SU-DHL-6 (cell line): ENCODE data around the gene PMPCB.

Experiments used
- EZH2phosphoT487 ChIP-seq: fragments of 200-600 bp; sonication (generic), shearing (Covaris generic); conservative IDR thresholded peaks from 2 replicates; pipeline ENCODE4 v1.6.1; 2018; ENCODE audit warnings: mild to moderate bottlenecking, antibody characterized with exemption, low read length, moderate library complexity, mixed read lengths
- TF ChIP-seq, protein P1 (sequence below): fragments of 200-600 bp; sonication (generic); IDR thresholded peaks from one replicate; pipeline ENCODE4 v1.5.1; 2017; ENCODE audit warnings: antibody characterized with exemption, mild to moderate bottlenecking, low read length, moderate library complexity; ENCODE audit not compliant: insufficient read depth, poor library complexity, severe bottlenecking

DNA sequence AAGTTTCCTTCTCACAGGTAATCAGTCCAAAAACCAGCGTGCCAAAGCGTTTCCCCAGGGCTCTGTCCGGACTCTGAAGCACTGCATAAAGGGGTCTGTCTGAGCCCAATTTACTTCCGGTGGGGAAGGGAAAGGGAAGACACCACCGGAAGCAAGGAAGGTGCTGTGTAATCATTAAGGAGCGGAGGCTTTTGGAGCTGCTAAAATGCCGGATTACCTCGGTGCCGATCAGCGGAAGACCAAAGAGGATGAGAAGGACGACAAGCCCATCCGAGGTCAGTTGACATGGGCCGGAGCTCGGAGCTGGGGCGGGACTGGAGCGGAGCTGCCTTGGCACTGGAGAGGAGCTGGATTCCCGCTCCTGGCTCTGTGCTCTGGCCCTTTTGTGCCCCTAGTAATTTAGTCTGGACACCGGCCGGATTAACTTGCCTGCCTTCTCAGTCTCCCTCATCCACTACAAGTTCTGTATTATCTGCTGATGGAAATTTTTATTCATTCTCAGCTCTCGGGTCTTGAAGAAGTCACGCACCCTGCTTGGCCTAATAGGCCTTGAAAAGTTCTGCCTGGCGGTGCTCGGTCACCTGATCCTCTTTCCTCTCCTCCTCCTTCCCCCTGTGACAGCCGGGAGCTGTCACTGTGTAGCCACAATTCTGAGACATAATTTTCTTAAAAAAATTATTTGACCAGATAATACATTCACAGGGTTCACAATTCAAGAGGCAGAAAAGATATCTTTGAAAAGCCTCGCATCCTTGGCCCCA lies 50.5 kb downstream of the PMPCB start, which contains the start of gene PSMC2:
- TF ChIP-seq, protein P1, sequence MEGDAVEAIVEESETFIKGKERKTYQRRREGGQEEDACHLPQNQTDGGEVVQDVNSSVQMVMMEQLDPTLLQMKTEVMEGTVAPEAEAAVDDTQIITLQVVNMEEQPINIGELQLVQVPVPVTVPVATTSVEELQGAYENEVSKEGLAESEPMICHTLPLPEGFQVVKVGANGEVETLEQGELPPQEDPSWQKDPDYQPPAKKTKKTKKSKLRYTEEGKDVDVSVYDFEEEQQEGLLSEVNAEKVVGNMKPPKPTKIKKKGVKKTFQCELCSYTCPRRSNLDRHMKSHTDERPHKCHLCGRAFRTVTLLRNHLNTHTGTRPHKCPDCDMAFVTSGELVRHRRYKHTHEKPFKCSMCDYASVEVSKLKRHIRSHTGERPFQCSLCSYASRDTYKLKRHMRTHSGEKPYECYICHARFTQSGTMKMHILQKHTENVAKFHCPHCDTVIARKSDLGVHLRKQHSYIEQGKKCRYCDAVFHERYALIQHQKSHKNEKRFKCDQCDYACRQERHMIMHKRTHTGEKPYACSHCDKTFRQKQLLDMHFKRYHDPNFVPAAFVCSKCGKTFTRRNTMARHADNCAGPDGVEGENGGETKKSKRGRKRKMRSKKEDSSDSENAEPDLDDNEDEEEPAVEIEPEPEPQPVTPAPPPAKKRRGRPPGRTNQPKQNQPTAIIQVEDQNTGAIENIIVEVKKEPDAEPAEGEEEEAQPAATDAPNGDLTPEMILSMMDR, result no peak
- TF ChIP-seq EZH2phosphoT487, result no peak
